GM12892 (cell line): ENCODE data around the gene MLPH.

Experiments used
- POLR2A ChIP-seq: IDR thresholded peaks from 2 replicates; pipeline ENCODE4 v1.6.1; 2011; ENCODE audit warnings: low read depth, low read length, control low read depth
- POLR2AphosphoS5 ChIP-seq: IDR thresholded peaks from 2 replicates; pipeline ENCODE4 v1.6.1; 2011; ENCODE audit warnings: low read depth, low read length, control low read depth
- TAF1 ChIP-seq: IDR thresholded peaks from 2 replicates; pipeline ENCODE4 v1.6.1; 2011; ENCODE audit warnings: low read depth, mild to moderate bottlenecking, control low read depth, low read length, borderline replicate concordance

DNA sequence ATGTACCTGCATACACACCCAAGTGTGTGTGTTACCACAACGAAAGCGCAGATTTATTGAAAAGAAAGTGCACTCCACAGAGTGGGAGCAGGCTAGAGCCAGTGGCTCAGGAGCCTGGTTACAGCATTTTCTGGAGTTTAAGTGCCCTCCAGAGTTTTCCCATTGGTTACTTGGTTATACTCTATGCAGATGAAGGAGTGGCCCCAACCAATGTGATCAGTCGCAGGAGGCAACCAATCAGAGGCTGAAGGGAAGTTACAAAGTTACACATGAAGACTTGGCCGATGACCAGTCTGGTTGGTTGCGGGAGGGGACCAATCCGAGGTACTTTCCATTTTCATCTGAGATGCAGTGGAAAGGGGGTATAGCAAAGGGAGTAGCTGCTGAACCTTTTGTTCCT, 65.9 kb downstream of the MLPH start:
- no peak for TF ChIP-seq POLR2A
- no peak for TF ChIP-seq POLR2AphosphoS5
- no peak for TF ChIP-seq TAF1
